Activated T-helper 1 cell treated with anti-CD3 and anti-CD28 coated beads, Interleukin-2, amount 50 U/mL, for 16 hours (primary cell): ENCODE data around the gene NDUFAF3.

ENCODE experiments used
- DNase-seq, 2 donors: peaks; one replicate each; pipeline ENCODE4 v3.0.0-alpha.2; 2020; ENCODE audit warnings: low read depth in 1 of 2, low spot score in 1 of 2

The NDUFAF3 gene

DNA sequence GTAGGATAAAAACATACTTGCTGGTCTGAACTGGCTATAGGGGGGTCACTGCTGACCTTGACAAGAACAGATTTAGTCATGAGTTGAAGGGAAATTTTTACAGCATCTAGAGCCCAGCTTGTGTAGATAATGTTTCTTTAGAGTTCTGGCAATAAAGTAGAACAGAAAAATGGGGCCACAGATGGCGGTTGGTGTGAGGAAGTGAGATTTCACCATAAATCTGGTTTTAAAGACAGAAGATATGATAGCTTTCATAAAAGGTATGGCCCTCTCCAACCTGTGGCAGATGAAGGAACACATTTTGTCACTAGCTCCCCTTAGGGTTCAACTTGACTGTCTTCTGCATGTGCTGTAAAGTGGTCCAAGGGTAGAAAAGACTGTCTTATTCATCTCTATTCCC is 31.6 kb downstream of the NDUFAF3 start:
- no peak for DNase-seq

- DNase-seq, result no peak
Observed at GRCh38 chr3:49054344-49054862, 32.5 kb downstream of the NDUFAF3 start.

GRCh38 chr3:49057268-49057667 is 35.3 kb downstream of the NDUFAF3 start:
- DNase-seq, result no peak

- DNase-seq, result no peak
Observed at GRCh38 chr3:49058011-49058410, 36.1 kb downstream of the NDUFAF3 start.
